Measurements from ENCODE around the gene THY1.

DNA sequence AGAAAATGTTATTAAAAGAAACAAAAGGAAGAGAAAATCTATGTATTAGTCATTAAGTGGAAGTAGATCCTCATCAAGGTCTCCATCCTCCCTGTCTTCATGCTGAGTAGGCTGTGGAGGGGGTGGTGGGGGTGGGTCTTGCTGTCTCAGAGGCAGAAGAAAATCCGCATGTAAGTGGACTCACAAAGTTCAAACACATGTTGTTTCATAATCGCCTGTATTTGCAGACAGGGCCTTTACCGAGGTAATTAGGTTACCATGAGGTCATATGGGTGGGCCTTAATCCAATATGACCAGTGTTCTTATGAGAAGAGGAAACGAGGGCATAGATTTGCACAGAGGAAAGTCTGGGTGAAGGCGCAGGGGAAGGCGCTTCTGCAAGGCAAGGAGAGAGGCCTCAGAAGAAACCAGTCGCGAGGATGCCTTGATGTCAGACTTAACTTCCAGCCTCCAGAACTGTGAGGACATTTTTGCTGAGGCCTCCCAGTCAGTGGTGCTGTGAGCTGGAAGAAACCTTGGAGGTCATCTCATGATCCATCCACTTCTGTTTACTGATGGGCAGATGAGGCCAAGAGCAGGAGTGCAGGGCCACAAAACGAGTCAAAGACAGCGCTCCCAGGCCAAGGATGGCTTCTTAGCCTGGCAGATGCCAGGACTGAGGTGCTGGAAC, 49.3 kb upstream of the THY1 start:
- TF ChIP-seq, protein P1, sequence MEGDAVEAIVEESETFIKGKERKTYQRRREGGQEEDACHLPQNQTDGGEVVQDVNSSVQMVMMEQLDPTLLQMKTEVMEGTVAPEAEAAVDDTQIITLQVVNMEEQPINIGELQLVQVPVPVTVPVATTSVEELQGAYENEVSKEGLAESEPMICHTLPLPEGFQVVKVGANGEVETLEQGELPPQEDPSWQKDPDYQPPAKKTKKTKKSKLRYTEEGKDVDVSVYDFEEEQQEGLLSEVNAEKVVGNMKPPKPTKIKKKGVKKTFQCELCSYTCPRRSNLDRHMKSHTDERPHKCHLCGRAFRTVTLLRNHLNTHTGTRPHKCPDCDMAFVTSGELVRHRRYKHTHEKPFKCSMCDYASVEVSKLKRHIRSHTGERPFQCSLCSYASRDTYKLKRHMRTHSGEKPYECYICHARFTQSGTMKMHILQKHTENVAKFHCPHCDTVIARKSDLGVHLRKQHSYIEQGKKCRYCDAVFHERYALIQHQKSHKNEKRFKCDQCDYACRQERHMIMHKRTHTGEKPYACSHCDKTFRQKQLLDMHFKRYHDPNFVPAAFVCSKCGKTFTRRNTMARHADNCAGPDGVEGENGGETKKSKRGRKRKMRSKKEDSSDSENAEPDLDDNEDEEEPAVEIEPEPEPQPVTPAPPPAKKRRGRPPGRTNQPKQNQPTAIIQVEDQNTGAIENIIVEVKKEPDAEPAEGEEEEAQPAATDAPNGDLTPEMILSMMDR (IDR thresholded peaks at IDR 0.05) = no peak
- TF ChIP-seq POLR2A (IDR thresholded peaks at IDR 0.05) = no peak

All from Peyer's patch (tissue), 4 donors.